Erythroblast (primary cell): Measurements from ENCODE around the gene CARTPT.

Source experiments
- GATA1 ChIP-seq: IDR thresholded peaks from 2 replicates; pipeline ENCODE4 v1.6.1; 2011; ENCODE audit warnings: low read depth, mild to moderate bottlenecking, control low read depth, low read length, moderate library complexity
- POLR2A ChIP-seq: IDR thresholded peaks from 2 replicates; pipeline ENCODE4 v1.6.1; 2011; ENCODE audit warnings: mild to moderate bottlenecking, low read length

DNA sequence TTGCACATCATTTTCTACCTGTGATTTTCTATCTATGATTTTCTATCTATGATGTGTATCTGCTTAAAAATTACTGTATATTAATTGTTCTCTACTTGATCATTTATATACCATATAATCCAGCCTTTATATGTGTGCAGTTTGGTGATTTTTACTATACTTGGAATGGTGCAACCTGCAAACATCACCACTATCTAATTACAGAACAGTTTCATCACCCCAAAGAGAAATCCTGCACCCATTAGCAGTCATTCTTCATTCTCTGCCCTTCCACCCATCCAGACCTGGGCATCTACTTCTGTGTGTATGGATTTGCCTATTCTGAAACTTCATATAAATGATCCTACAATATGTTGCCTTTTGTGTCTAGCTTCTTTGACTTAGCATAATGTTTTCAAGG is 51.3 kb downstream of the CARTPT start:
- TF ChIP-seq POLR2A = no peak
- TF ChIP-seq GATA1 = no peak
